Activated T-cell treated with anti-CD3 and anti-CD28 coated beads for 24 hours (primary cell): ENCODE measurements around the gene LGALS7.
A peak's percentile ranks its signal among the peaks of the same experiment; 100 is the strongest.
"Not testable (repeated sequence)": the region's sequence is repeated elsewhere in the genome, so short reads cannot be mapped to it uniquely, and the experiment has no call there.

ENCODE experiments used
- DNase-seq: peaks from one replicate; pipeline ENCODE4 v3.0.0-alpha.2; 2020; ENCODE audit warnings: low read depth

Gene LGALS7

DNA sequence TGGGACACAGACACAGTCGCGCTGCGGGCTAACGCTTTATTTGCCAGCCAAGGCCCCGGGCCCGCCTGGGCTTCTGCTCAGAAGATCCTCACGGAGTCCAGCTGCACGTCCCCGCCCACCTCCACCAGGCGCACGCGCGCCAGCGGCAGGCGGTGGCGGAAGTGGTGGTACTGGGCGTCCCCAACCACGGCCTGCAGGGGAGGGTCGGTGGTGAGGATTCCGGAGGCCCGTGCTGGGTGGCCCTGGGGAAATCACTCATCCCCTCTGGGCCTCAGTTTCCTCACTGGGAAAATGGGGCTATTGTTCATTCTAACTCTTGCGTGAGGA, 2.4 kb downstream of the LGALS7 start:
- not testable (repeated sequence) for DNase-seq

DNA sequence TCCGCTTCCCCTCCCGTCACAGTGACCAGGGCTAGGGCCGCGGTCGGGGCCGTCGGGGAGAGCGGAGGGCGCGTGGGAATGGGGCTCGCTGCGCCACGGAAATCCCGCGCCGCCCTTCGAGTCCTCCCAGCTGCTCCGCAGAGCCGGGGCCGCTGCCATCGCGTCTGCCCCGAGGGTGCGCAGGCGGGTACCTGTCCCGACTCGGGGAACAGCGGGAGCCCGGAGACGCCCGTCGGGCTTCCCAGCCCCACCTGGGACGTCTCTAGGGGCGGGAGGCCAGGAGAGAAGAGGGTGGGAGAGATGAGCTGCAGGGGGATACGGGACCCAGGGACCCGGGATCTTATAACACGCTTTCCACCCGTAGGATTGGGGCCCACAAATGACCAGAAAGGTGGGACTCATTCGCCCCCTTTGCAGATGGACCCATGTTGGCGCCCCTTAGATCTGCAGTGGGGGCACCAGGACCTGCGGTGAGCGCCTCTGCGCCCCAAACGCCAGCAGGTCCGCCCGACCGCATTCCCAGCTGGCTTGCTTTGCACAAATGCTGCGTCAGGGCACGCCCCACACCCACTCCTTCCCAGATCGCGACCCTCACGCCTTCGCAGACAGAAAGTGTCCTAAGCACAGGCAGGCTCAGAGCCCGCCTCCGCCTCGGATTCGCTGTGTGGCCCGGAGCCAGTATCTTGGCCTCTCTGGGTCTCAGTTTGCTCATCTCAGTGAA, 2.9 kb downstream of the LGALS7 start:
- not testable (repeated sequence) for DNase-seq

DNA sequence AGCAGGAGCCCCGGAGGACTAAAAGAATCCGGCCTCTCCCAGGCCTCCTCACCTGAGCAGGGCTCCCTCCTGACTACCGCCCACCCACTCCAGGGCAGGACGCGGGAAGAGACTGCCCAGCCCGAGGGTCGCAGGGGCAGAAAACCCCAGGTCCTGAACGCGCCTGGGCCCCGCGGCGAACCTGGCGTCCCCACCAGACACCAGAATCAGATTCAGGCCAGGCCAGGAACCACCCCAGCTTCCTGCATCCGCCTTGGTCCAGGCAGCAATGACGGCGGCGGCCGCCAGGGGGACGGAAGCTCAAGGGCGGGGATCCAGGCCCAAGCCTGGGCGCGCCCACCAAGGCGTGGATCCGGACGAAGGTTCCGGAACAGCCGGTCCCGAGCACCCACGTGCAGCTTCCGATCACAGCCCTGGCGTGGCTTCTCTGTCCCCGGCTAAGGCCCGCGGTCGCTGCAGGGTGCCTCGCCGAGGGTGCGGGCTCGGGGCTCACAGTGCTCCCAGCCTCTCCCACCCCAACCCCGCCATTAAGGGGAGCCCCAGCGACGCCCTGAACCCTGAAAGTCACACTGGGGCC, 3.6 kb downstream of the LGALS7 start:
- peak; percentile 78 for DNase-seq

DNA sequence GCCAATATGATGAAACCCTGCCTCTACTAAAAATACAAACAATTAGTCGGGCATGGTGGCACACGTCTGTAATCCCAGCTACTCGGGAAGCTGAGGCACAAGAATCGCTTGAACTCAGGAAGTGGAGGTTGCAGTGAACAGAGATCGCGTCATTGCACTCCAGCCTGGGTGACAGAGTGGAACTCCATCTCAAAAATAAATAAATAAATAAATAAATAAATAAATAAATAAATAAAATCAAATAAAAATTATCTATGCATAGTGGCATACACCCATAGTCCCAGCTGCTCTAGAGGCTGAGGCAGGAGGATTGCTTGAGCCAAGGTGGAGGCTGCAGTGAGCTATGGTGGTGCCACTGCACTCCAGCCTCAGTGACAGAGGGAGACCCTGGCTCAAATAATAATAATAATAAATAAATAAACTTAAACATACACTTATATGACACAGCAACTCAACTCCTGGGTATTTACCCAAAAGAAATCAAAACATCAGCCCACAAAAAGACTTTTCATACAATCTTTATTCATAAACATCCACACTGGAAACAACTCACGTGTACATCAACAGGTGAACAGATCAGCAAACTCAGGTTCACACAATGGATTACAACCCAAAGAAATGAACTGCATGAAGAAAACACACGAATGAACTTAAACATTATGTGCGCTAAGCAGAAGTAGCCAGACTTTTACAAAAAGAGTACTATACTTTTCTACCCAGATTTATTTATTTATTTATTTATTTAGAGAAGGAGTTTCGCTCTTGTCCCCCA, 6.9 kb downstream of the LGALS7 start:
- no peak for DNase-seq

DNA sequence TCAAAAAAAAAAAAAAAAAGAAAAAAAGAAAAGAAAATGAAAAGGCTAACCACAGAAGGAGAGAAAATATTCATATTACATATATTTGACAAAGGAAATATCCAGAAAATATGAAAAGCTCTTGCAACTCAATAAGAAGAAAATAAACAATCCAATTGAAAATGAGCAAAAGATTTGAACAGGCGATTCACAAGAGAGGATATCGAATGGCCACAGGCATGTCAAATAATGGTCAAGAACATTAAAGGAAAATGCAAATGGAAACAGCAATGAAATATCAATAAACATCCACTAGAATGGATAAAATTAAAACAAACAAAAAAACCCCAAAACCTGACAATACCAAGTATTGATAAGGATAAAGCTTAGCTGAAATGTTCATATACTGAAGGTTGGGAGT, 8.1 kb downstream of the LGALS7 start:
- no peak for DNase-seq

DNA sequence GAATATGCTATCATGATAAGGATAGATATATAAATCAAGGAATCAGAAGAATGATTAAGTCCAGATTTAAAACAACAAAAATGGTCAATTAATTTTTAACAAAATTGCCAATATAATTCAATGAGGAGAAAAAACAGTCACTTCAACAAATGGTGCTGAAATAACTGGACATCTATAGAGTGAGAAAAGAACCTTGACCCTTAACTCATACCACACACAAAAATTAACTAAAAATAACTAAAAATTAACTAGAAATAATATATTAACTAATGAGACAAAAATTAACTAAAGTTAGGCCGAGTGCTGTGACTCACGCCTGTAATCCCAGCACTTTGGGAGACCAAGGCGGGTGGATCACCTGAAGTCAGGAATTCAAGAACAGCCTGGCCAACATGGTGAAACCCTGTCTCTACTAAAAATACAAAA, 9.5 kb downstream of the LGALS7 start:
- no peak for DNase-seq

DNA sequence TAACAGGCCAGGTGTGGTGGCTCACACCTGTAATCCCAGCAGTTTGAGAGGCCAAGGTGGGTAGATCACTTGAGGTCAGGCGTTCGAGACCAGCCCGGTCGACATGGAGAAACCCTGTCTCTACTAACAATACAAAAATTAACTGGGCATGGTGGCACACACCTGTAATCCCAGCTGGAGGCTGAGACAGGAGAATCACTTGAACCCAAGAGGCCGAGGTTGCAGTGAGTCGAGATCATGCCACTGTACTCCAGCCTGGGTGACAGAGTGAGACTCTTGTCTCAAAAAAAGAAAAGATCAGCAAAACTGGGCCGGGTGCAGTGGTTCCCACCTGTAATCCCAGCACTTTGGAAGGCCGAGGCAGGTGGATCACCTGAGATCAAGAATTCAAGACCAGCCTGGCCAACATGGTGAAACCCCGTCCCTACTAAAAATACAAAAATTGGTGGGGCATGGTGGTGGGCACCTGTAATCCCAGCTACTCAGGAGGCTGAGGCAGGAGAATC, 11.4 kb downstream of the LGALS7 start:
- not testable (repeated sequence) for DNase-seq

DNA sequence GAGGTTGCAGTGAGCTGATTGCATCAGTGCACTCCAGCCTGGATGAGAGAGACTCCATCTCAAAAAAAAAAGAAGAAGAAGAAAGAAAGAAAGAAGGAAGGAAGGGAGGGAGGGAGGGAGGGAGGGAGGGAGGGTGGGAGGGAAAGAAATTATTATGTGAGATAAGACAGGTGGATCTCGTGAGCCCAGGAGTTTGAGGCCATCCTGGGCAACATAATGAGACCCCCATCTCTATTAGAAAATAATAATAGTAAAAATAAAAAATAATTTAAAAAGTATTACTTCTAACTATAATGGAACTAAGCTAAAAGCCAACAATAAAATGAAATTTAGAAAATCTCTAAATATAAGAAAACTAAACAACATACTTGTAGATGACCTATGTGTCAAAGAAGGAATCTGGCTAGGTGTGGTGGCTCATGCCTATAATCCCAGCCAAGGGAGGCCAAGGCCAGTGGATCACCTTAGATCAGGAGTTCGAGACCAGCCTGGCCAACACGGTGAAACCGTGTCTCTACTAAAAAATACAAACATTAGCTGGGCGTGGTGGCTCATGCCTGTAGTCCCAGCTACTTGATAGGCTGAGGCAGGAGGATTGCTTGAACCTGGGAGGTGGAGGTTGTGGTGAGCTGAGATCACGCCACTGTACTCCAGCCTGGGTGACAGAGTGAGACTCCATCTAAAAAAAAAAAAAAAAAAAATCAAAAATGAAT, 12.4 kb downstream of the LGALS7 start:
- not testable (repeated sequence) for DNase-seq

DNA sequence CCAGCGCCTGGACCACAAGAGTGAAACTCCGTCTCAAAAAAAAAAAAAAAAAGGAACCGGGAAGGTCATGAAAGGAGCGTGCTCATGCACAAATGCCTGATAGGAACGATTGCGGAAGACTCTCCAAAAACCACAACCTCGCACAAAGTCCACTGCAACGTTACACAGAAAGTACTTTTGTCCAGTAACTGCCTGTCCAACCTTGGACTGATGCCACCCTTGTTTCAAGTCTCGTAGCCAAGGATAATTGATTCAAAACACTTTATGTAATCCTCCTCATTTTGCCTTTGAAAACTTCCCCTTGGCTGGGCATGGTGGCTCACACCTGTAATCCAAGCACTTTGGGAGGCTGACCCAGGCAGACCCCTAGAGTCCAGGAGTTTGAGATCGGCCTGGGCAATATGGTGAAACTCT, 13.7 kb downstream of the LGALS7 start:
- no peak for DNase-seq

DNA sequence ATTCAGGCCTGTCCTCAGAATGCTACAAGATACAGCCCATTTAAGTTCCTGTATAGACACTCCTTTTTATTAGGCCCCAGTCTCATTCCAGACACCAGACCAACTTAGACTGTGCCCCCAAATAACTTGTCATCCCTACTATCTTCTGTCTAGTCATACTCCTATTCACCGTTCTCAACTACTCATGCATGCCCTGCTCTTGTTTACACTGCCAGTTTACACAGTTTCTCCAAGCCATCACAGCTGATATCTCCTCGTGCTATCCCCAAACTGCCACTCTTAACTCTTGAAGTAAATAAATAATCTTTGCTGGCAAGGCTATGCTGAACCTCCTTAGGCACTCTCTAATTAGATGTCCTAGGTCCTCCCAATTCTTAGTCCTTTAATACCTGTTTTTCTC, 19.1 kb downstream of the LGALS7 start:
- DNase-seq, result not testable (repeated sequence)

DNA sequence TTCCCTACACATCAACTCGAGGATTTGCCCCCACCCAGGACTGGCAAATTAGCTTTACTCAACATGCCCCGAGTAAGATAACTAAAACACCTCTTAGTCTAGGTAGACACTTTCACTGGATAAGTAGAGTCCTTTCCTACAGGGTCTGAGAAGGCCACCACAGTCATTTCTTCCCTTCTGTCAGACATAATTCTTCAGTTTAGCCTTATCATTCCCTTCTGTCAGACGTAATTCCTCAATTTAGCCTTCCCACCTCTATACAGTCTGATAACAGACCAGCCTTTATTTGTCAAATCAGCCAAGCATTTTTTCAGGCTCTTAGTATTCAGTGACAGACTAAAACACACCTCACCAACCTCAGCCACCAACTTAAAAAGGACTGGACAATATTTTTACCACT, 19.5 kb downstream of the LGALS7 start:
- not testable (repeated sequence) for DNase-seq

DNA sequence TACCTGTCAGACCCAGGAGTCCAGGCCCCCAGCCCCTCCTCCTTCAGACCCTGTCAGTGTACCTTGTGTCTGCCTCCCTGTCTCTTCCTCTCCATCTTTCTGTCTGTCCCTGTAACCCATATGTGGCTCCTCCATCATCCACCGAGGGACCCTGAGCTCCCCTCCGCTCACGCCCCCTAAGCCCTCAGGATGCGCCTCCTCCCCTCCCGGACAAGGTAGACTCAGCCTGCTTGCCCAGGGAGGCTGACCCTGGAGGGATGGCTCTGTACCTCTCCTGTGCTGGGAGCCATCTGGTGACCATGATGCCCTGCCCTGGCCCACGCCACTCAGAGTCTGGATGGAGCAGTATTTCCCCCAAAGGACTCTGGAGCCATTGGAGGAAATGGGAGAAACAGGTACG, 28.0 kb downstream of the LGALS7 start:
- no peak for DNase-seq

DNA sequence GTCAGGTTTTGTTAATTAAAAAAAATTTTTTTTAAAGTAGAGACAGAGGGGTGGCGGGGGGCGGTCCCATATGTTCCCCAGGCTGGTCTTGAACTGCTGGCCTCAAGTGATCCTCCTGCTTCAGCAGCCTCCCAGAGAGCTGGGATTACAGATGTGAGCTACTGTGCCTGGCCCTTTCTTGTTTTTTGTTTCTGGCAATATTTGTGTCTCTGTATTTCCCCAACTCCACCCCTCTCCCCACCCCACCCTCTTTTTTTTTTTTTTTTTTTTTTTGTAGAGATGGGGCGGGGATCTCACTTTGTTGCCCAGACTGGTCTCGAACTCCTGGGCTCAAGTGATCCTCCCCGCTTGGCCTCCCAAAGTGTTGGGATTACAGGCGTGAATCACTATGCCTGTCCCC, 28.4 kb downstream of the LGALS7 start:
- no peak for DNase-seq

DNA sequence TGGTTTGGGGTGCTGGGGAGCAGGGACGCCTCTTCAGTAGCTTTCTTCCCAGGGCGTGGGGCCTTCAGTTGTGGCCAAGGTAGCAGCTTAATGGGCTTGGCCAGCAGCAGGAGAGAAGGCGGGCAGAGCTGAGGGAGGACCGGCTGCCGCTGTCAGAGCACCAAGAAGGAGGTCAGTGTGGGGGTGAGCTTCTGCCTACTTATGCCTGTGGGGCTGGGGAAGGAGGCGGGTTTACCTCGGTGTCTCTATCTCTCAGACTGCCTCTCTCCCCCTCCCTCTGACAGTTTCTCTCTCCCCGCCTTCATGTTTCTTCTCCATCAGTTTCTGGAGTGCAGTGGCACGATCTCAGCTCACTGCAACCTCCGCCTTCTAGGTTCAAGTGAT, 29.0 kb downstream of the LGALS7 start, which contains the start of gene CAPN12:
Gene CAPN12 (minus strand): TSS at position 177 of the 384 bp plus-strand sequence. CDS start 309 bp downstream, outside the sequence.
- no peak for DNase-seq

DNA sequence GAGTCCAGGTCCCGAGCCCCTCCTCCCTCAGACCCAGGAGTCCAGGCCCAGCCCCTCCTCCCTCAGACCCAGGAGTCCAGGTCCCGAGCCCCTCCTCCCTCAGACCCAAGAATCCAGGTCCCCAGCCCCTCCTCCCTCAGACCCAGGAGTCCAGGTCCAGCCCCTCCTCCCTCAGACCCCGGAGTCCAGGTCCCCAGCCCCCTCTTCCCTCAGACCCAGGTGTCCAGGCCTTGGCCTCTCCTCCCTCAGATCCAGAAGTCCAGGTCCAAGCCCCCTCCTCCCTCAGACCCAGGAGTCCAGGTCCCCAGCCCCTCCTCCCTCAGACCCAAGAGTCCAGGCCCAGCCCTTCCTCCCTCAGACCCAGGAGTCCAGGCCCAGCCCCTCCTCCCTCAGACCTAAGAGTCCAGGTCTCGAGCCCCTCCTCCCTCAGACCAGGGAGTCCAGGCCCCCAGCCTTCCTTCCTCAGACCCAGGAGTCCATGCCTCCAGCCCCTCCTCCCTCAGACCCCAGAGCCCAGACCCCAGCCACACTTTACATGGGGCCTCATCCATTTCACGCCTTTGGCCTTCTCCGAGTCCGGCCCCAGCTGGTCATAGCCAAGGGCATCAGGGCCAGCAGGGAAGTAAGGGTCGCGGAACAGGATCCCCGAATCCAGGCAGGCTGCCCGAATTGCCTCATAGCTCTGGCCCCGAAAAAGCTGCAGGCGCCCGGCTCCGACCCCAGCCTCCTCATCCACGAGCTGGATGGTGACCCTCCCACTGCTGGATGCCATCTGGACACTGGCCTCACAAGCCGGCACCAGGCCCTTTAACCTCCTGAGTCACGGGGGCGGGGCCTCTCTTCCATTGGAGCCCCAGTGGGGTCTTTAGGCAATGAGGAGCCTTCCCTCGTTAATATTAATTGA, 29.7 kb downstream of the LGALS7 start:
- no peak for DNase-seq

DNA sequence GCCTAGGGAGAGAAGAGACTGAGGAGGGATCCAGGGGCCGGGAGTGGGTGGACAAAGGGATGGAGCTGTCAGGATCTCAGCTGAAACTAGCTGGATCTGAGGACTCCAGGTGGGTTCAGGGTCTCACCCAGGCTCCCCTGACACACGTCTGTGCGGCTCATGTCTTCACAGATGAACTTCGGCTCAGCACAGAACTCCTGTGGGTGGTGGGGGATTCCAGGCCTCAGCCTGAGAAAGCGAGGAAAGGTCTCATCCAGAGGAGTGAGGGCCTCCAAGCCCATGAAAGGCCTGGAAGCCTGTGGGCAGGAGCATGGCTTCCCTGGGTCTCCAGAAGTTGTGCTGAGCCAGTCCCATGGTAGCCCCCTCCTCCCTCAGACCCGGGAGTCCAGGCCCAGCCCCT, 30.4 kb downstream of the LGALS7 start:
- DNase-seq, result no peak

DNA sequence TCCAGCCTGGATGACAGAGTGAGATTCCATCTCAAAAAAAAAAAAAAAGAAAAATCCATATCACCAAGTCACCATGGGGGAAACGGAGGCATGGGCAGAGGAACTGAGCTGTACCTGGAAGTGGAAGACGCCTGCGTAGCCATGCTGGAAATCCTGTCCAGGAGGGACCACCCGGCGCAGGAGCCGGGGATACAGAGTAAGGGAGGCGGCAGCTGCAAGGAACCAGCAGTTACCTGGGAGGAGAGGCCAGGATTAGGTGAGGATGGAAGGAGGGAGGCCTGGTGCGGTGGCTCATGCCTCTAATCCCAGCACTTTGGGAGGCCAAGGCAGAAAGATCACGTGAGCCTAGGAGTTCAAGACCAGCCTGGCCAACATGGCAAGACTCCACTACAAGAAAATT, 31.0 kb downstream of the LGALS7 start:
- DNase-seq, result no peak

DNA sequence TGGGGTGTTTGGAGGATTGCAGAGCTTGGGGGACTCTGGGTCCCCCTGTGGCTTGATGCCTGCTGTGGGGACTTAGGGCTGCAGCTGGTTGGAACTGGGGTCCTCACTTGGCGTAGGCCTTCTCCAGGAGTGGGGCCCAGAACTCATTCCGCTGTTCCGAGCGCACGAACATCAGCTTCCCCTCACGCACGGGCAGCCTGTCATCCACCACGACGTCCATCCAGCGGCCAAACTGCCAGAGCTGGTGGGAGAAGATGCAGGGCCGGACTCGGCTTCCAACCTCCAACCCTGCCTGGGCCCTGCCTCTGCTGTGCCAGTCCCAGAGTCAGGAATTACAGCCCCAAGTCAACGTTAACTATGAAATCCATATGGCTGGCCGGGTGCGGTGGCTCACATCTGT, 31.6 kb downstream of the LGALS7 start:
- DNase-seq, result no peak

DNA sequence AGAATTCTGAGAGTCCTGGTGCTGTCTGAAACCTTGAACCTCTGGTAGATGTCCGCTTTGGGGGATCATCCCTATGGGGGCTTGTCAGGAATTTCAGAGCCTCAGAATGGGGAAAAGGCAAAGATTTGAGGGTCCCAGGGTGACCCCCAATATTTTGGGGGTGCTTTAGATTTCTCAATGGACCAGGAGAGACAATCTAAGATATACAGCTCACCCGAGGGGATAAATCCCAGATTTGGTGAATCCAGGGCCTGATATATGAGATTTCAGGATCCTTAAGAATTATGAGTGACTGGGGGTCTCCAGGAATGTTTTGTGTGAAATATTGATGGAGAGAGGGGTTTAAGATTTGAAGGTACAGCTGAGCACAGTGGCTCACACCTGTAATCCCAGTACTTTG, 32.4 kb downstream of the LGALS7 start:
- no peak for DNase-seq

DNA sequence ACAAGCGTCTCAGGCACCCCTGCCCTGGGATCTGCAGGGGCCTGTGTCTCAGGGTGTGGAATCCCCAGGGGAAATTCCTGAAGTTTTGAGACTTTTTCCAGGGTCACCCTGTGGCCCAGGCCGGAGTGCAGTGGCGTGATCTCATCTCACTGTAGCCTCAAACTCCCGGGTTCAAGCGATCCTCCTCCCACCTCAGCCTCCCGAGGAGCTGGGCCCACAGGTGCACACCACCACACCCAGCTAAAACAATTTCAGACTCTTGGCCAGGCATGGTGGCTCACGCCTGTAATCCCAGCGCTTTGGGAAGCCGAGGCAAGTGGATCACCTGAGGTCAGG, 33.1 kb downstream of the LGALS7 start:
- DNase-seq, result no peak

DNA sequence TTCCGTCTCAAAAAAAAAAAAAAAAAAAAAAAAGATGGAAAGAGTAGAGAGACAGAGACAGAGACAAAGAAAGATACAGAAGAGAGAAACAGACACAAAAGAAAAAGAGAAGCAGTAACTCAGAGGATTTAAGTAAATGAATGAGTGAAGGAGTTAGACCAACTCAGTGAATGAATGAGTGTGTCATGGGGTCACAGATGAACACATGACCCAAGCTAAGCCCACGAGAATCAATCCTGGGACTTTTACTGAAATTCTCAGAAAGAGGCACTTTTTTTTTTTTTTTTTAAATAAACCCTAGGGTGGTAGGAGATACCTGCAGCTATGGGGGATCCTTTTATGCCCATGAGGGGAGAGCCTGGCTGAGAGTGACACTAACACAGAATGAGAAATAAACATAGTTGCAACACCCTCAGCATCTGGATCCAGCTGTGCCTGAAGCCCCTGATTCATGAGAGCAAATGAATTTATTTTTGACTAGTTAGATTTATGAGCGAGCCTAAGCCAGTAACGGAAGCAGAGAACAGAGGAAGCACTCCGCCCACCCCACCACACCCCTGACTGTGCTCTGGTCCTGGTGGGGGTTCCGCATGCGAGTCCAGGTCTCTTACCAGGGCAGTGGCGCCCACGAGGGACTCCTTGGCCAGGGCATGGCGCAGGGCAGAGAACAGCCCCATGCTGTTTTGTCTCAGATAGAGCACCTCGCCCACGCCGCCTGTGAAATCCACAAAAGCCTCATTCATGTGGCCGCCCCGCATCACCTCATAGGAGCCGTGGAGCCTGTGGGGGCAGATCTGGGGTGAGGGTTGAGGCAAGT, 33.7 kb downstream of the LGALS7 start:
- DNase-seq, result no peak
